ENCODE measurements around the gene WWP2.

Gene WWP2

DNA sequence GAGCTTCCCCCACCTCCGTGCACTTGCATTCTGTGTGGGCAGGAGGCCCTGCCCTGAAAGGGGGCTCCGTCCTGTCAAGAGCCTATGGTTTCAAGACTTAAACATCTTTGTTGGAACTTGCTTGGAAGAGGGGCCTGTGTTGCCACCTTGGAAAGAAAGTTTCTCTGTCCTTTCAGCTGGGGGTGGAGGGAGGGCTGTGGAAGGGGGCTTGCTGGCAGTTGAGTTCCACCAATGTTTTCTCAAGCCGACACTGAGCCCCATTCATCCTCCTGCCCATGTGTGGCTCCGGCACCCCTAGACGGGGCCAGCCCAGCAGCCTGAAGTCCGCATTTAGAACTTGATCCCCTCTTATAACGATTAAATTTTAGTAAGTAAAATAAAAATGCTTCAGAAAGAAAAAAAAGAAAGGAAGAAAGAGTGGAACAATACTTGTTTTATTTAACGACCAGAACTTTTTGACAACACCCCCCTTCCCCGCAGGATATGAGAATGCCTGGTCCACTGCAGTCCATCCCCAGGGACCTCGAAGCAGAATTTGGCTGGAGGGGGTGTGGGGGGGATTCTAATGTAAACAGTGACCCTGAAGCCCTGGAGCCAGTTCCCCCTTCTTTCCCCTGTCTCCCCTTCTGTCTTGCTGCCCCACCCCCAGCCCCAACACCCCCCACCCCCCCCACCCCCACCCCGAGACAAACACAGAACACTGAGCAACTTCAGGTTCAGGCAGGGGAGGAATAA, 162.1 kb downstream of the WWP2 start:
- DNase-seq, result no peak

DNA sequence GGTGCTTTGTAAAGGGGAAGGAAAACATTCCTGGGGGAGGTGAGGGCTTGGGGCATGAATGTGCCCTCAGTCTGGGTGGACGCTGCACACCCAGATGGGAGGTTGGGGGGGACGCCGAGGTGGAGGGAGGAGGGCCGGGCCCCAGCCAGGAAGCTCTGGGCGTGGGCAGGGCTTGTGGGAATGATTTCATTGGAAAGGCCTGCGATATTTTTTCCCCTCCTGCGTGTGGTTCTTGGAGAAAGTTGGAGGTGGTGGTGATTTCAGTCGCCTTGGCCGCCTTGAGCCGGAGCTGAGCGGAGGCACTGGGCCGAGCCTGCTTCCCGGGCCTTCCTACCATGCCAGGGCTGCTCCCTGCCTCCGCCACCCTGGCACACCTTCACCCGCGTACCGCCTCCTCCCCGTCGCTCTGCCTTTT, 162.7 kb downstream of the WWP2 start:
- no peak for DNase-seq

DNA sequence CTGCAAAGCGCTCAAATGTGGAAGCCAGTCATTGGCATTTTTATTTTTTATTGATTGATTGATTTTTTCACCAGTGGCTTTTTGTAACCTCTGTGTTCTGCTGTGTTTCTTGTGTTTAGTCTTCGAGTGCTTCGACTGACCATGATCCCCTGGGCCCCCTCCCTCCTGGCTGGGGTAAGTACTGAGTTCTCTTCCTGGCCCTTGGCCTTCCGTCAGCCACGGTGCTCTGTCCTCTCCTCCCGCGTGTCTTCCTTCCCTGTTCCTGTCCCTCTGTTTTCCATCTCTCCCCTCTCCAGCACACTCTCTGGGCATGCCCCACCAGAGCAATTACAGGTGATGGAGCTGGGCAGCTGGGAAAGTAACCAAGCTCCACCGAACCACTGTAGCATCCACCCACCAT, 163.2 kb downstream of the WWP2 start:
- DNase-seq, result no peak

DNA sequence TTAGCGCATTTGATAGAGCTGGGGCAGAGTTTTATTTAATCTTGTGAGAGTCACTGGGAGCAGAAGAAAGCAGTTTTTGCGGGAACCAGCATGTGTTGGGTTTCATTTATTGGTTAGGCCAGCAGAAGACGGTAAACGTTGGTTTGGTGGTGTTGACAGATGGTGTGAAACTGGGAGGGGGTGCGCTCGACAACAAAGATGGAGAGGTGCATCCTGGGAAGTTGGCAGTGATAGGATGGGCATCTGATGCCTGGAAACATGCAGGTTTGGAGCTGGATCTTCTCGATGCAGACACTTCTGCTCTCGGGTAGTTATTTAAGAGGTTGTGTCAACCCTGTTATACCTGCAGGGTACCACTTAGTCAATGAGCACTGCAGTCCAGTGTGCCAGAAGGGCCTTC, 164.1 kb downstream of the WWP2 start:
- peak in 5 of 58 donors; percentile 6 to 49 (median 16) for DNase-seq

DNA sequence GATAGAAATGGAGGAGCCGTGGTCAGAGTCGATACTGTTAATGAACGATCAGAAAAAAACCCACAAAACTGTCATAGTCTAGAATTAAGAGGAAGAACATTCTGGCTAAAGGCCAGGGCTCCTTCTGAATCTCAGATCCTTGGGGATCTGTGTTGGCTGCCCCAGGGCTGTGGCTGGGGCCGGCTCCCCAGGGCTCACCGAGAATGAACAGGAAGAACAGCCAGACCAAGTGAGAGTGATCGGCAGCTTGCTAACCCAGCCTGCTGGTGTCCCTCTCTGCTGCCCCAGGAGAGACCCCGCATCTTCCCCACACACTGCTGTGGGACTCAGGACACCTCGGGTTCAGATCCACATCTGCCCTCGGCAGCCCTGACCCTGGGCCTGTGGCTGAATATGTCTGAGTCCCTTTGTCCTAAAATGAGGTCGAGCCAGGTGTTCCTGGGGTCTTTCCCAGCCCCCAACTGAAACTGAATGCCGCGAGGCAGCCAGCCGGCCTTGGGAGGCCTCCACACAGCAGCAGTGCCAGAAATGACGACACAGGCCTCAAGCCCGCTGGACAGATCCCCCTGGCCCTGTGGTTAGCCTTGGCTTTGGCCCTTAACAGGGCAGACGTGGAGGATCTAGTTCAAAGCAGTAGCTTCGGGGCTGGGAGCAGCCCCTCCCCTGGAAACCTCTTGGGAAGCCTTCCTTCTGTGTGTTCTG, 165.1 kb downstream of the WWP2 start:
- DNase-seq, result peak in 30 of 58 donors; percentile 10 to 56 (median 36)

DNA sequence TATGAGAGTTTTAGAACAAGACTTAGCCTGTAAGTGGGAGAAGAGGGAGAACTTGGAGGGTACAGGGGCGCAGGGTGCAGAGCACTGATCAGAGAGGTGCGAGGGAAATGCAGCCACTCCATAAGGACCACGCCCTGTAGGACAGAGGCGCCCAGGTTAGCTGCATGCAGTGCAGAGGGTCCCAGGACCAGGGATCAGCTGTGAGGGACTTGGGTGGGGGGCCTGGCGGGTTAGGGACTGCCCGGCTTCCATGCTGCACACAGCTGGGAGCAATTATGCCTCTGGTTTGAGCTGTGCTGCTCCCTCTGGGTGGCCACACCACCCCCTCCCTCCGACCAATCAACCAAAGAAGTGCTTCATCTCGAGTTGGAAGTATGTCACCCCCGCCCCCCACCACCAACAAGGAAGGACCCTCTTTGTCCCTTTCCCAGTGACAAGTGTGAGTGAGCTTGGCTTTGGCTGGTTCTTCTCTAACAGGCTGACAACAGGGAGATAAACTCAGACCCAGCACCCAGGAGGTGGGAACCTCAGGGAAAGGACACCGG, 166.8 kb downstream of the WWP2 start:
- no peak for DNase-seq

DNA sequence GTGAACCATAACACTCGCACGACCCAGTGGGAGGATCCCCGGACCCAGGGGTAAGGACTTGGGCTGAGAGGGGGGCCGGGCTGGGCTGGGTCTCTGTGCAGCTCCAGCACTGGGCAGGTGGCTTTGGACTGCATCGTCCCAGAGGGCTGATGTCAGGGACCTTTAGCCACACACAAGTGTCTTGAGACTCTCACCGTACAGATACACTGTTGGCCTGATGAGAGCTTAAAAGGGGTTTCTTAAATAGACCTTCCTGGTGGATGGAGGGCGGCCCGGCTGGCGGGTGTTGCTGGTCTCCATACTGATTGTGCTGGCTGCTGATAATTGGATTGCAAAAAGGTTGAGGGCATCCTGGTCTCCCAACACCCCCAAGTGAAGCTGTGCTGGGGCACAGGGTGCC, 167.3 kb downstream of the WWP2 start:
- no peak for DNase-seq

DNA sequence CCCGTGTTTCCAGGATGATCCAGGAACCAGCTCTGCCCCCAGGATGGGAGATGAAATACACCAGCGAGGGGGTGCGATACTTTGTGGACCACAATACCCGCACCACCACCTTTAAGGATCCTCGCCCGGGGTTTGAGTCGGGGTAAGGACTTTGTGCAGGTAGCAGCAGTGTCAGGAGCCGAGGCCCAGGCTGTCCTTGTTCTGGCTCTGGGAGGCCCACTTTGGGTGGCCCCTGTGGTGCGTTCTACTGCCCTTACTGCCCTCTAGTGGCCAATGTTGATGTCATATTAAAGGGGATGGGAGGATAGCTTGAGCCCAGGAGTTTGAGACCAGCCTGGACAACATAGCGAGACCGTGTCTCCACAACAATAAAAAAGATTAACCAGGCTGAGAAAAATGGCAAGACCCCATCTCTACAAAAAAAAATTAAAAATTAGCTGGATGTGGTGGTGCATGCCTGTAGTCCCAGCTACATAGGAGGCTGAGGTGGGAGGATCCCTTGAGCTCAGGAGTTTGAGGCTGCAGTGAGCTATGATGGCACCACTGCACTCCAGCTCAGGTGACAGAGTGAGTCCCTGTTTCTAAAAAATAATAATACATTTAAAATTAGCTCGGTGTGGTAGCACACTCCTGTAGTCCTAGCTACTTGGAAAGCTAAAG, 168.1 kb downstream of the WWP2 start:
- DNase-seq, result peak in 20 of 58 donors; percentile 6 to 49 (median 26)

DNA sequence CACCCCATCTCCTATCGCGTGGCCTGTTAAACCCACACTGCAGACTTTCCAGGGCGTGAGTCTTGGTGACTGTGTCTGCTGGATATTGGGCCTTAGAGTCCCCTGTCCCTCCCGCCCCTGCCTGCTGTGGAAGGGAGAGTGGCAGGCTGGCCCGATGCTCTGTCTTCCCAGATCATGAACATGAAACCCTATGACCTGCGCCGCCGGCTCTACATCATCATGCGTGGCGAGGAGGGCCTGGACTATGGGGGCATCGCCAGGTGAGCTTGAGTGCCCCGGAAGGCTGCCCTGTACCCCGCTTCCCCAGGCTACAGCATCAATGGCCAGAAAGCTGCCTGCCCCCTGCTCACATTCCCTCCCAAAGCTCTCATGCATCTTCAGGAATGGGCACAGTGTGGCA, 169.5 kb downstream of the WWP2 start:
- no peak for DNase-seq

DNA sequence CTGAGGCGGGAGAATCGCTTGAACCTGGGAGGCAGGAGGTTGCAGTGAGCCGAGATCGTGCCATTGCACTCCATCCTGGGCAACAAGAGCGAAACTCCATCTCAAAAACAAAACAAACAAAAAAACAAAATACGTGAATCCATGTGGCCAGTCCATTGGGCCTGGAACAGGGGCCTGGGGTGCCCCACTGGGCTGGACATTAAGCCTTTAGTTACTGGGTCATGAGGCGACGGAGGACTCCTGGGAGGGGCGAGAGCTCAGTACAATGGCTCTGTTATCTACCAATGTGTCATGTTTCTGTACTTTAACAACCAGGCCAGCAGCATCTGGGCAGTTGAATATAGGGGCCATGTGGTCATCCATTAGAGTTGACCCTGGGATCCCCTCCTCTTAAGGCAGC, 170.1 kb downstream of the WWP2 start:
- DNase-seq, result peak in 29 of 58 donors; percentile 15 to 75 (median 40)

DNA sequence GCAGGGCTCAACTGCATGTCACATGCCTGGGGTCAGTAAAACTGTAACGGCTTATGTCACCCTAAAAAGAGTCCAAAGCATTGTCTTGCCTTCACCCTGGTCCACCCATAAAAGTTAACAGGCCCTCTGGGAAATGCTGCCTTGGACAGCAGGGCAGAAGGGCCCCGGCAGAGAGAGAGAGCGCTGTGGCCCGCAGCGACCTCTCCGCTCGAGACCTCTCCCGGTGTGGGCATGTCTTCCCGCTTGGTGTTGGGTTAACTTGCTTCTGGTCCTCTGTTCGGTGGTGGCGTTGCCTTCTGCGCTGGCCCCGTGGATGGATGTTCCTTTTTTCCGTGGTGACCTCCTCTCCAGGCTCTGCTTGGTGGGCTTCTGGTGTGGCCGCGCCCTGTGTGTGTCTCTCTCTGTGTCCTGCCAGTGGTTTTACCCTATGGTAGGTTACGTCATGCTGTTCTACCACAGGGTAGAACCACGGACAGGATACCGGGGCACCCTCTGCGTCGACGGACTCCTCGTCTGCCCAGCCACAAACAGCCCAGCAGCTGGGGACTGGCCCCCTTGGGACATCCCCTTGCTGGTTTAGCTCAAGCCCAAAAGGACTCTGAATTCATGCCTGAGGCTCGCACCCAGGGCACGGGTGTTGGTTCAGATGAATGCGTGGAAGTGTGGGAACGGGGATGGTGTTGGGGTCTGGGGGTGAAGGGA, 170.7 kb downstream of the WWP2 start:
- no peak for DNase-seq

DNA sequence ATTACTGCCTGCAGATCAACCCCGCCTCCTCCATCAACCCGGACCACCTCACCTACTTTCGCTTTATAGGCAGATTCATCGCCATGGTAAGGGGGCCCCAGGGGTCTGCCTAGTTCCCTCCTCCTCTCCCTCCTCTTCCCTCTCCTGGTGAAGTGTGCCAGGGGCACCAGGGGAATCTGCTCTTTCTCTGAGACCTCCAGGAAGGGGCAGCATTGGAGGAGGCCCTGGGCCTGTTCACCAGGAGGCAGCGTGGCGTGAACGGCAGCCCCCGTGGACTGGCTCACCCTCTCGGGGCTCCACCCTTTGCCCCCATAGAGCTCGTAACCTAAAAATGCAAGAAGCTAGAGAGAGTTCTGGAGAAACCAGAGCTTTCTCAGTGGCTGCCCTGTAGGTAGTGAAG, 171.9 kb downstream of the WWP2 start:
- no peak for DNase-seq

DNA sequence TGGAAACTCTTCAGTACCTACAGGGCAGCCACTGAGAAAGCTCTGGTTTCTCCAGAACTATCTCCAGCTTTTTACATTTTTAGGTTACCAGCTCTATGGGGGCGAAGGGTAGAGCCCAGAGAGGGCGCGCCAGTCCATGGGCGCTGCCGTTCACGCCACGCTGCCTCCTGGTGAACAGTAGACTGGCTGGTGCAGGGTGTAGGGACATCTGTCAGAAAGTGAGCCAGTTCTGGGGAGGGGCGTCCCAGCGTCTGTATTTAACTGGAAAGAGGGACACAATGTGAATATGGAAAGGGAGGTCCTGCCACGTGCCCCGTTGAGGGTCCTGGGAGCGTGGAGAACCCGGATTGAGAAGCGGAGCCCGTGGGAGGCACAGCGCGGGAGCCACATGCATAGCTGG, 172.6 kb downstream of the WWP2 start:
- DNase-seq, result no peak

DNA sequence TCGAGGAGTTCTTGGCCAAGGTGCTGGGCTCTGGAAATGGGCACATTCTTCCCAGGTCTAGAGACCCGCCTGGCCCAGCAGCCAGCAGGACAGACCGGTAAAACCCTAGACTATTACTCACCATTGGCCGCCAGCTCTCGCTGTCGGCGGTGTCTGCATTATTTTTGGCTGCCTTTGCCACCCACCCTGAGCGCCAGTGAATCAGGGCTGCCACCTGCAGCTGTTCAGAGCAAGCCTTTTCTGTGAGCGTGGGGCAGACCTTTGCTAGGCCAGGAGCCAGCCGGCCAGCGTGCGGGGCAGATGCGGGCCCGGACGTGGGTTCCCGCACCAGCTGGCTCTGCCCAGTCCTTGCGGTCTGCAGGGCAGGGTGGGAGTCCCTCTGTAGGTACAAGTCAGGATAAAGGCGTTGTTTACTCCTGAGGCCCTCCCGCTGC, 173.2 kb downstream of the WWP2 start:
- peak in 9 of 58 donors; percentile 10 to 58 (median 22) for DNase-seq

DNA sequence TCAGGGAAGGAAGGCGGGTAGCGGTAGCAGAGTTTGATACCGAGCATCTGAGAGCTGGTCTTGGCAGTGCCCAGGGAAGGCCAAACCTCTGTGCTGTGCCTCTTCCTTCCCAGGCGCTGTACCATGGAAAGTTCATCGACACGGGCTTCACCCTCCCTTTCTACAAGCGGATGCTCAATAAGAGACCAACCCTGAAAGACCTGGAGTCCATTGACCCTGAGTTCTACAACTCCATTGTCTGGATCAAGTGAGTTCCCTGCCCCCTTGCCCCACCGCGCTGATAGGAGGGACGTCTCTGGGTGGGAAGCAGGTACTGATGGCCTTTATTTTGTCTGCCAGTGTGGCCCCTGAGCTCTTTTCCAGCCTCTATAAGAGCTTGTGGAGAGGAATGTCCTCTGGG, 173.6 kb downstream of the WWP2 start:
- DNase-seq, result no peak

DNA sequence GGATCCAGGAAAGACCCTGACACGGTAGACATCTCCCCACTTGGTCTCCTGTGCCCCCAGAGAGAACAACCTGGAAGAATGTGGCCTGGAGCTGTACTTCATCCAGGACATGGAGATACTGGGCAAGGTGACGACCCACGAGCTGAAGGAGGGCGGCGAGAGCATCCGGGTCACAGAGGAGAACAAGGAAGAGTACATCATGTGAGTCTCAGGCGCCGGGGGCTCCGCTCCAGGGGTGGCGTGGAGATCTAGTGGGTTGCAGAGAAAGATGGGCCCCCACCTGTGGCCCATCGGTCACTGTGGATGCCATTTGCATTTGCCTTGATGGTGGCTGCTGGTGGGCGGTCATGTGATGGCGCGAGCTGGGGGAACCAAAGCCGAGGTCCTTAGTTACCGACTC, 174.1 kb downstream of the WWP2 start:
- no peak for DNase-seq

DNA sequence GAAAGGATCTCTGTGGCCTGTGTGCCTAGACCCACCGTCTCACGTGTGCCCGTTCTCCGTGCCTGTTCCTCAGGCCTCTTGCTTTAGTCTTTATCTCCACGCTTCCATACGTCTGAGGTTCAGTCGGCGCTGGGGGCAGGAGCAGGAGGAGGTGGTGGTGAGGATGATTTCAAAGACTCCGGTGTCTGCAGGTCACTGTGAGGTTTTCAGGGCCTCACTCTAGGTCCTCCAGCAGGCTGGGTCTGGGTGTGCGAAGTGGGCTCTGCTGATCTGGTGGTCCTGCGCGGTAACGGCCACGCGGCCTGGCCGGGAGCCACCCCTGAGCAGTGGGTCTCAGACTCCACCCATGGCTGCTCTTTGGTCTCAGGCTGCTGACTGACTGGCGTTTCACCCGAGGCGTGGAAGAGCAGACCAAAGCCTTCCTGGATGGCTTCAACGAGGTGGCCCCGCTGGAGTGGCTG, 174.6 kb downstream of the WWP2 start:
- DNase-seq, result no peak

DNA sequence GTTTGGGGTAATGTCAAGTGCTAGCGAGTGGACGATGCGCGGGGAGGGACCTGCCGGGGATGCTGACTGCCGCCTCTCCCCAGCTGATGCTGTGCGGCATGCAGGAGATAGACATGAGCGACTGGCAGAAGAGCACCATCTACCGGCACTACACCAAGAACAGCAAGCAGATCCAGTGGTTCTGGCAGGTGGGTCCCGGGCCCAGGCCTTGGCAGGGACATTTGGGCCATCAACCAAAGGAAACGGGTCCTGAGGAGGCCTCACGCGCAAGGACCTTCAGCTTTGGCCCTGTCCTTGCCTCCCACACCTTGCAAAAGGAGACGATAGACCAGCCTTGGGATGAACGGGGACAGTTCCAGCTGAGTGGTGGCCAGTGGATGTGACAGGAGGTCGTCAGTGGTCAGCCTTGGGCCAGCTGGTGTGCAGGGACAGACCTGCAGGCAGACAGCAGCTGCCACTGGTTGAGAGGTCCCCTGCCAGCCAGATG, 175.4 kb downstream of the WWP2 start:
- DNase-seq, result peak in 42 of 58 donors; percentile 7 to 72 (median 42)

DNA sequence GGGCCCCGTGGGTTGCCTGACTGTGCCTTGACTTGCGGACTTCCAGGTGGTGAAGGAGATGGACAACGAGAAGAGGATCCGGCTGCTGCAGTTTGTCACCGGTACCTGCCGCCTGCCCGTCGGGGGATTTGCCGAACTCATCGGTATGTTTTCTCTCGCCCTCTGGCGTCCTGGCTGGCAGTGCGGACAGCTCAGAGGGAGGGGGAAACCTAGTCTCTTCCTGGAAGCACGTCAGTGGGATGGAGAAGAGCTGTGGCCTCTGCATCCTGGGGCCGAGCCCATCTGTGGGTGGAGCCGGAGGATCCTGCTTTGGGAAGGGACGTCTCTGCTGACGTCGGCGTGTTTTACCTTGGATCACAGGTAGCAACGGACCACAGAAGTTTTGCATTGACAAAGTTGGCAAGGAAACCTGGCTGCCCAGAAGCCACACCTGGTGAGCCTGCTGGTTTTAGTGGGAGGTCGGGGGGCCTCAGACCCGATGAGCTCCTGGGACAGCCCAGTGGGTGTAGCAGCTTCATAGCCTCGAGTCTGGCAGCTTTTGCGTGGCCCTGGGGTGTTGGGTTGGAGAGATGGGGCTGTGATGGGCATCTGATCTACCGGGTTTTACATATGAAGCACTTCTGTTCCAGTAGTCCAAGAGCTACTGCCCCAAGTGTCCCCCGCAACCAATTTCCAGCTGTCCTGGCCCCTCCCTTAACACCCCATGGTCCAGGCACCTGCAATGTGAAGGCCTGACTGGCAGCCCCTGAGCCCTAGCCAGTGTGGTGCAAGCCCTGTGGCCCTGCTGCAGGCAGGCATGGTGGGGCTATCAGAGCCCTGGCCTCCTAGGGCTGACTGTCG, 177.1 kb downstream of the WWP2 start:
- DNase-seq, result no peak

All from anterior cingulate cortex (tissue), 58 donors.